Skin epidermis (tissue), 12 donors: ENCODE measurements around the gene KIF24.
"Not testable (repeated sequence)": the region's sequence is repeated elsewhere in the genome, so short reads cannot be mapped to it uniquely, and the experiment has no call there.

ENCODE experiments used
- H3K27ac ChIP-seq, 21 experiments: fragments of 200-600 bp; sonication (generic) in 11 of 21; one replicate each; pipeline ENCODE4 v1.5.0; 2020; ENCODE audit warnings: mild to moderate bottlenecking in 3 of 21, inconsistent platforms in 2 of 21, moderate library complexity in 2 of 21
- H3K4me3 ChIP-seq, 7 experiments: fragments of 200-600 bp; sonication (generic) in 2 of 7; one replicate each; pipeline ENCODE4 v1.5.0; 2020; ENCODE audit warnings: inconsistent platforms in 2 of 7, mild to moderate bottlenecking in 2 of 7, moderate library complexity in 1 of 7

The KIF24 gene

GRCh38 chr9:34367751-34368410, 38.8 kb upstream of the KIF24 start:
- H3K27ac ChIP-seq, H3K4me3 ChIP-seq: not testable (repeated sequence)

- no peak overlapping the region for H3K4me3 ChIP-seq
Measured at GRCh38 chr9:34366365-34366764, 37.3 kb upstream of the KIF24 start.

DNA sequence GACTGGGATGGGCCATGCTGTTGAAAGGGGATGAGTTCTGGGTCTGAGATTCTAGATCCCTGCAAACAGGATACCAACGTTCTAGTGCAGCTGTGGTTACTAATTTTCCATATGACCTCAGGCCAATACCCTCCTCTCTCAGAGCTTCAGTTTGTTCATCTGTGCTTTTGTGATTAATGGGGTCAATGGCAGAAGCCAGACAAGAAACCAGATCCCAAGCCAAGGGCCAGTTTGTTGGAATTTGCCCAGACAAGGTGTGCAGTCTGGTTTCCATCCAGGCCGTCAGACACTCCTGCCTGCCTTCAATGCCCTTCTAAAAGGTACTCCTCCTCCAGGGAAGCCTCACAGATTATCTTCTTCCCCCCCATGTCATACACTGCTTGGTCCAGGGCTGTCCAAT, 36.2 kb upstream of the KIF24 start:
- H3K27ac ChIP-seq = no peak overlapping the region
- no peak overlapping the region for H3K4me3 ChIP-seq

More at GRCh38 chr9:34366365-34366764, 37.3 kb upstream of the KIF24 start:
- no peak overlapping the region for H3K27ac ChIP-seq

GRCh38 chr9:34363619-34364351, 34.7 kb upstream of the KIF24 start:
- no peak overlapping the region for H3K4me3 ChIP-seq
- peak overlapping the region in 3 of 21 experiments; percentile 25 to 57 (median 45) for H3K27ac ChIP-seq

DNA sequence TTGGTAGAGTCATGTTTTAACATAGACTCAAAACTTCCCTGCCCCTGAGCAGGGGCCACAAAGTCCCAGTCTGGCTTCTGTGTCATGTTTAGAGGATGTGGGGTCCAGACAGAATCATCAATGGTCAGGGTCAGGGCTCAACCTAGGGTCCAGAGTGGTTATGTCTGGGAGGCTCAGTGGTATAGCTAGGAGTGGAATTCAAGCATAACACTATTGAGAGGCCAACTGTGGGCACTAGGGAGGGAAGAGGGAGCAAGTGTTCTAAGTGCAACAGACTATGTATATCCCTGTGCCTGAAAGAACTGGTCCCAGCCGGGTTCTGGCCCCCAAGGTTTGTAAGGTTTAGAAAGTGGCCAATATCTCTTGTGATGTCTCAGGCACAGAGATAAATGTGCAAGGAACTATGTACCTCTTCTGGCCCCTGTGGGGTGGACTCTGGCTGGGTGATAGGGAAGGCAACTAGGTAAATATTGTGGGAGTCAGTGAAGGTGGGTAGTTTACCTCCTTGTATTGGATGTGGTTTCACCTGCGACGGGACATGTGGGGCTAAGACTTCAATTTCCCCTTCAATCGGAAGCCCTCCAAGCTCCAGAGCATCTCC, 33.6 kb upstream of the KIF24 start:
- H3K27ac ChIP-seq = no peak overlapping the region

GRCh38 chr9:34352957-34353356, 23.9 kb upstream of the KIF24 start:
- H3K27ac ChIP-seq = not testable (repeated sequence)

More for the DNA sequence above, 33.6 kb upstream of the KIF24 start:
- no peak overlapping the region for H3K4me3 ChIP-seq

DNA sequence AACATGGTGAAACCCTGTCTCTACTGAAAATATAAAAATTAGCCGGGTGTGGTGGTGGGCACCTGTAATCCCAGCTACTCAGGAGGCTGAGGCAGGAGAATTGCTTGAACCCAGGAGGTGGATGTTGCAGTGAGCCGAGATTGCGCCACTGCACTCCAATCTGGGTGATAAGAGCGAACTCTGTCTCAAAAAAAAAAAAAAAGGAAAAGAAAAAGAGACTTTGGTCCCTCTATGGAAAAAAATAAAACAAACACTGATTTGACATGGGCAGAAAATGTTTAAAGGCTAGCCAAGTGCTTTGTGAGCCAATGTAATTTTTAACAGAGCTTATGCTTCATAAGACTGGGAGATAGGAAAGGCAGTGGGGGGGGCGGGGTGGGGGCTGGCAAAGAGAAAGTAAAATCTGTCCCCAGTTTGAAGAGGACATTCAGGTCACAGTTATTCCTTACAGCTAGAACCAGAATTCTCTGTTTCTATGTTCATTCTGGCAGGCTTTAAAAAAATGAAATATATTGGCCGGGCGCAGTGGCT, 23.1 kb upstream of the KIF24 start:
- not testable (repeated sequence) for H3K4me3 ChIP-seq, H3K27ac ChIP-seq

More at GRCh38 chr9:34352957-34353356, 23.9 kb upstream of the KIF24 start:
- not testable (repeated sequence) for H3K4me3 ChIP-seq

- no peak overlapping the region for H3K27ac ChIP-seq
- no peak overlapping the region for H3K4me3 ChIP-seq
Measured at GRCh38 chr9:34349324-34349723, 20.3 kb upstream of the KIF24 start.

- no peak overlapping the region for H3K27ac ChIP-seq
- no peak overlapping the region for H3K4me3 ChIP-seq
Measured at GRCh38 chr9:34347800-34348158, 18.7 kb upstream of the KIF24 start.

- Histone ChIP-seq H3K27ac (no peak overlapping the region), H3K4me3 (no peak overlapping the region)
Measured at GRCh38 chr9:34346873-34347799, 18.1 kb upstream of the KIF24 start.

DNA sequence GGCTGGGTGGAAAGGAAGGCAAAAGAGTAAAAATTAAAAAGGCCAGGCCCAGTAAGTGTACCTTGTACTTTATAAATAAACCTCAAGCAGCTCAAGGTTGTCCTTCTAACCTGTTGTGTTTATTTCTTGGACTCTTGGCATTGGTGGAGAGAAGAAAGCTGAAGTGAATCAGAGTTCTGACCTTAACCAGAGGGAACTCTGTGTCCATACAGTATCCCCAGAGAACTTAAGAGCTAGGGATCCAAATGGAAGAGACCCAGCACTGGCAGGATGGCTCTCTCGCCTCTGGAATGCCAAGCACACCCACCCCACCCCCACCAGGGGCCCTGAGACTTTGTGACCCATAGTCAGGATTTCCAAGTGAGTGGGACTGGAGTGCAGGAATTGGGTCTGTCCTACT, 14.5 kb upstream of the KIF24 start:
- H3K27ac ChIP-seq = peak overlapping the region in 3 of 21 experiments; percentile 10 to 16 (median 16)

DNA sequence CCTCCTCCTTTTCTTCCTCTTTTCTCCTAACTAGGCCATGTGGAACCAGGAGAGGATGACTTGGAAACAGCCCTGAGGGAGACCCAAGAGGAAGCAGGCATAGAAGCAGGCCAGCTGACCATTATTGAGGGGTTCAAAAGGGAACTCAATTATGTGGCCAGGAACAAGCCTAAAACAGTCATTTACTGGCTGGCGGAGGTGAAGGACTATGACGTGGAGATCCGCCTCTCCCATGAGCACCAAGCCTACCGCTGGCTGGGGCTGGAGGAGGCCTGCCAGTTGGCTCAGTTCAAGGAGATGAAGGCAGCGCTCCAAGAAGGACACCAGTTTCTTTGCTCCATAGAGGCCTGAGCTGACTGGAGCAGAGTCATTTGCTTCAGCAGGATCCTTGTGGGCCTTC, 14.0 kb upstream of the KIF24 start:
- H3K4me3 ChIP-seq = no peak overlapping the region
- H3K27ac ChIP-seq = peak overlapping the region in 3 of 21 experiments; percentile 10 to 22 (median 20)

More for the DNA sequence above, 14.5 kb upstream of the KIF24 start:
- H3K4me3 ChIP-seq = no peak overlapping the region

DNA sequence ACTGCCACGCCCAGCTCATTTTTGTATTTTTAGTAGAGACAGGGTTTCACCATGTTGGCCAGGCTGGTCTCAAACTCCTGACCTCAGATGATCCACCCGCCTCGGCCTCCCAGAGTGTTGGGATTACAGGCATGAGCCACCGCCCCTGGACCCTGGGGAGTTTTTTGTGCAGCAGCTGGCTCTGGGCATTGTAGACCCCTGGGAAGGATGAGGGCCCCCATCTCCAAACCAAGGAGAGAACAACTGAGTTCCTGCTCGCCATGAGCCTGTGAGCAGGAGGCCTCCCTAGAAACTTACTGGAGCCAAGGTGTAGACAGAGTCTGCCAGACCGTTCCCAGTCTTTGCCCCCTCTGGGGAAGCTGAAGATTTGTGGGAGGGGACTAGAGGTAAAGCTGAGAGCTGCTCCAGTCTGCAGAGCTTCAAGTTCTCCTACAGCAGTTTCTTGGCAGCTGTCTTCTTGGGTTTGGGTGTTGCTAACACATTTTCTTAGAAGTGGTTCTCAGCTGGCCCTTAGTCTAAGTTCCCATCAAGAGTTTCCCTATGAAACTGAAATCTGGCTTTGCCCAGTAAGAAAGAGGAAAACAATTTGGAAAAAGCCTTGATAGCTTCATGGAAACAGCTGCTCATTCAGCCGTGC, 12.7 kb upstream of the KIF24 start:
- Histone ChIP-seq H3K4me3 (no peak overlapping the region), H3K27ac (no peak overlapping the region)

DNA sequence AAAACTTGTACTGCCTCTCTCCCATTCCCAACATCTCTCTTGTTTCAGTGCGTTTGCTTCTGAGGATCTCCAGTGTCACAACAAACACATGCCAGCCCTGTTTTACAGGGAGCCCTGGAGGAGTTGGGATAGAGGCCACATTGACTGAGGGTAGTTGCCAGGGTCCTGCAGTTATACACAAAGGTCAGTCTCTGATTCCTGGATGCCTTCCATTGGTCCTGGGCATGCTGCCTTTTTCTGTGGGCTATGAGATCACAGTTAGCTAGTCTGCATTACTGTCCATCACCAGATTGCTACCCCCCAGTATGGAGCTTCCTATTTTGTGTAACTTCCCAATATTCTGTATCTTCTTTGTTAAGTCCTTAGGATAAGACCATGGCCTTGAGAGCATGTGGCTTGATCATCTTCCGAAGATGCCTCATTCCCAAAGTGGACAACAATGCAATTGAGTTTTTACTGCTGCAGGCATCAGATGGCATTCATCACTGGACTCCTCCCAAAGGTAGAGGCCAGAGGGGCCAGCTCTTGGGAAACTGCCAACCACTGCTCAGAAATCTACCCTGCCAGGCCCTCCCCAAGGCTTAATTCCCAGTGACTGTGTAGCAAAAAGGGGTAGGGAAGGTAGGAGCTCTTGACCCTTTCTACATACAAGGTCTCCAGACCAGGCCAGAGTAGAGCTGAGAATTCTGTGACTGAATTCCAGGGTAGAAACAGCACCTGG, 9.8 kb upstream of the KIF24 start:
- Histone ChIP-seq H3K27ac (no peak overlapping the region), H3K4me3 (no peak overlapping the region)

DNA sequence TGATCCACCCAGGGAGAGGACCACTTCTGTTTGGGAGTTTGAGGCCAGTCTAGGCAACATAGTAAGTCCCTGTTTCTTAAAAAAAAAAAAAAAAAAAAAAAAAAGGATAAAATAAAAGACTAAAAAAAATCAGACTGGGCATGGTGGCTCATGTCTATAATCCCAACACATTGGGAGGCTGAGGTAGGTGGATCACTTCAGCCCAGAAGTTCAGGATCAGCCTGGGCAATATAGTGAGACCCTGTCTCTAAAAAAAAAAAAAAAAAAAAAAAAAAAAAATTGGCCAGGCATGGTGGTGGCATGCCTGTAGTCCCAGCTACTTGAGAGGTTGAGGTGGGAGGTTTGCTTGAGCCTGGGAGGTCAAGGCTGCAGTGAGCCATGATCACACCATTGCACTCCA, 9.0 kb upstream of the KIF24 start:
- not testable (repeated sequence) for H3K4me3 ChIP-seq, H3K27ac ChIP-seq

- no peak overlapping the region for H3K27ac ChIP-seq
Measured at GRCh38 chr9:34337403-34337802, 8.3 kb upstream of the KIF24 start.

GRCh38 chr9:34335376-34335775, 6.3 kb upstream of the KIF24 start:
- Histone ChIP-seq H3K27ac (peak overlapping the region in 1 of 21 experiments; percentile 31), H3K4me3 (no peak overlapping the region)

More at GRCh38 chr9:34337403-34337802, 8.3 kb upstream of the KIF24 start:
- no peak overlapping the region for H3K4me3 ChIP-seq

- peak overlapping the region in 1 of 21 experiments; percentile 31 for H3K27ac ChIP-seq
- H3K4me3 ChIP-seq = no peak overlapping the region
Measured at GRCh38 chr9:34334916-34335315, 5.8 kb upstream of the KIF24 start.
